HG02588 (cell line): ENCODE results near the gene FAAP20.

ENCODE experiments used
- ATAC-seq: cut with Tn5 transposase; IDR thresholded peaks from one replicate; pipeline ENCODE4 v1.9.1; 2021; ENCODE audit warnings: mild to moderate bottlenecking, moderate library complexity; ENCODE audit not compliant: unreplicated experiment

The FAAP20 gene

GRCh38 chr1:2197707-2198165, 3.2 kb upstream of the FAAP20 start:
- ATAC-seq: no peak

GRCh38 chr1:2196901-2197638, 2.5 kb upstream of the FAAP20 start:
- no peak for ATAC-seq

- no peak for ATAC-seq
These were observed 1.2 kb upstream of the FAAP20 start for GRCh38 chr1:2195785-2196184.

- peak; percentile 51 for ATAC-seq
These were observed 514 bp upstream of the FAAP20 start for GRCh38 chr1:2194898-2195673.

- no peak for ATAC-seq
These were observed 874 bp downstream of the FAAP20 start for GRCh38 chr1:2193514-2194281.

GRCh38 chr1:2192031-2192995, 2.3 kb downstream of the FAAP20 start:
- ATAC-seq: no peak

GRCh38 chr1:2190491-2190976, 4.0 kb downstream of the FAAP20 start:
- no peak for ATAC-seq

GRCh38 chr1:2189459-2190425, 4.8 kb downstream of the FAAP20 start:
- peak; percentile 66 for ATAC-seq

- ATAC-seq: no peak
These were observed 6.2 kb downstream of the FAAP20 start for GRCh38 chr1:2188336-2188735.

GRCh38 chr1:2187619-2188018, 7.0 kb downstream of the FAAP20 start:
- ATAC-seq: no peak

GRCh38 chr1:2186901-2187300, 7.7 kb downstream of the FAAP20 start:
- ATAC-seq: no peak

GRCh38 chr1:2185880-2186855, 8.4 kb downstream of the FAAP20 start:
- ATAC-seq: no peak

- no peak for ATAC-seq
These were observed 9.6 kb downstream of the FAAP20 start for GRCh38 chr1:2184934-2185333.

GRCh38 chr1:2184531-2184930, 10.0 kb downstream of the FAAP20 start:
- no peak for ATAC-seq

- ATAC-seq: no peak
These were observed 10.6 kb downstream of the FAAP20 start for GRCh38 chr1:2183937-2184334.

- no peak for ATAC-seq
These were observed 12.2 kb downstream of the FAAP20 start for GRCh38 chr1:2182376-2182775.

GRCh38 chr1:2181752-2182151, 12.8 kb downstream of the FAAP20 start:
- ATAC-seq: no peak

- no peak for ATAC-seq
These were observed 13.3 kb downstream of the FAAP20 start for GRCh38 chr1:2181271-2181670.
